Measurements from ENCODE around the gene COX17. TPM values are rescaled to one million over a fixed set of nuclear protein-coding genes. Genes with fewer than 3 reads are reported as not detected.

Gene COX17
- total RNA-seq, 2 donors from 2014 or later, result 54.1 to 73.7 TPM

DNA sequence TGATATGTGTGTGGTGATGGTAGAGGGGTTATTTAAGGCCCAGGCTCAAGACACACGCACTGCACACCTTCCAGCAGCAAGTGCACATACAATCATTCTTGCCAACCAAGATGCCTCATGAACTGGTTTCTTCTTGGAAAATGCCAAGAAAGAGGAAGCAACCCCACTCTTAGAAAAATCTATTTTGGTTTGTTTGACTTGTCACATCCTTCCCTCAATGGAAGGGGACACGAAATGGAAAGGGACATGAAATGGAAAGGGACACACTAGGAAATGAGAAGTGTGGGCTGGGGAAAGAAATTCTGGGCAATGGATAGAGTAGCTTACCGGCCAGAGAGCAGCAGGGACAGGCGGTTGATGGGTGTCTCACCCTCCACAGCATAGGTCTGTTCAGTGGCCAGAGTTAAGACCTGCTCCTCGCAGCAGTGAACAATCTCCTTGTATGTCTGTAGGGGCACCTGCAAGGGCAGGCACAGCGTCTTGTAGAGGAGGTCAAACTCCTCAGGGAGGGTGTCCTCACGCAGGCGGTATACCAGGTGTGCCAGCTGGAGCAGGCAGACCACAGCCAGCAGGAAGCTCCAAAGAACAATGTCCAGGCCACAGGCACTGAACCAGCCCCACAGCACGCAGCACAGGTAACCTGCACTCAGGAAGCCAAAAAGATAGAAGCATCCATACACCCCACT lies 17.5 kb downstream of the COX17 start:
- H3K4me3 Mint-ChIP-seq, result no peak overlapping the region
- Histone ChIP-seq H3K36me3 (ENCODE audit: control insufficient read depth, insufficient read depth, low read length) (no peaks in the 10 kb centered on the region), H3K4me3 (ENCODE audit: low read length) (no peak overlapping the region)

DNA sequence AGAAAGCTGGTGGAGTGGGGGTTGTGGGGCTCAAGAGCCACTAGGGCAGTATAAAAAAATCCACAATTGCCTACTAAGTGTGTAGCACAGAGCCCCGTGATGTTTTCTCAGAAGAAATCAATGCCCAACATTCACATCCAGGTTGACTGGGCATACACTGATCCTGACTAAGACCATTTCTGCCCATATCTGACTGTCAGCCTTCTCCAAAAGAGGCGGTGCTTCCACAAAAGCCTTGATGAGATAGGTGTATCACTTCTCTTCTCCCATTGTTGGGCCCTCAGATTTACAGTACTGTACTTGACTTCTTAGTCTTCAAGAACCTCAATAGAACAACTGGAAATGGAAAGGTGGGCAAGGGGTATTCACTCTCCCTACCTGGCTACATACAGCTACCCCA lies 18.2 kb downstream of the COX17 start:
- no peaks in the 10 kb centered on the region for H3K27me3 Mint-ChIP-seq (ENCODE audit: insufficient read depth)
- WGBS, 2 experiments (ENCODE audit: insufficient coverage in 1 of 2, insufficient read length in 1 of 2), result 91 to 95% methylated on average over 2 of the region's 2 CpGs
- no peaks in the 10 kb centered on the region for H3K36me3 Mint-ChIP-seq (ENCODE audit: low read depth)
- H3K9ac ChIP-seq (ENCODE audit: extremely low read depth, low read length, poor library complexity, severe bottlenecking), result no peak overlapping the region
- H3K4me3 ChIP-seq (ENCODE audit: low read length), result no peak overlapping the region
- no peaks in the 10 kb centered on the region for H3K4me1 ChIP-seq (ENCODE audit: control insufficient read depth, insufficient read depth, low read length)
- no peaks in the 10 kb centered on the region for H3K27me3 ChIP-seq (ENCODE audit: control insufficient read depth, insufficient read depth, low read length, poor library complexity, severe bottlenecking)
- H3K27ac Mint-ChIP-seq, result no peak overlapping the region
- peaks cover 5% of the 10 kb centered on the region for H3K4me1 Mint-ChIP-seq
- H3K36me3 ChIP-seq (ENCODE audit: control insufficient read depth, insufficient read depth, low read length), result no peaks in the 10 kb centered on the region
- no peaks in the 10 kb centered on the region for H3K9me3 ChIP-seq (ENCODE audit: control insufficient read depth, low read length)
- no peaks in the 10 kb centered on the region for H3K9me3 Mint-ChIP-seq
- TF ChIP-seq, protein P1, sequence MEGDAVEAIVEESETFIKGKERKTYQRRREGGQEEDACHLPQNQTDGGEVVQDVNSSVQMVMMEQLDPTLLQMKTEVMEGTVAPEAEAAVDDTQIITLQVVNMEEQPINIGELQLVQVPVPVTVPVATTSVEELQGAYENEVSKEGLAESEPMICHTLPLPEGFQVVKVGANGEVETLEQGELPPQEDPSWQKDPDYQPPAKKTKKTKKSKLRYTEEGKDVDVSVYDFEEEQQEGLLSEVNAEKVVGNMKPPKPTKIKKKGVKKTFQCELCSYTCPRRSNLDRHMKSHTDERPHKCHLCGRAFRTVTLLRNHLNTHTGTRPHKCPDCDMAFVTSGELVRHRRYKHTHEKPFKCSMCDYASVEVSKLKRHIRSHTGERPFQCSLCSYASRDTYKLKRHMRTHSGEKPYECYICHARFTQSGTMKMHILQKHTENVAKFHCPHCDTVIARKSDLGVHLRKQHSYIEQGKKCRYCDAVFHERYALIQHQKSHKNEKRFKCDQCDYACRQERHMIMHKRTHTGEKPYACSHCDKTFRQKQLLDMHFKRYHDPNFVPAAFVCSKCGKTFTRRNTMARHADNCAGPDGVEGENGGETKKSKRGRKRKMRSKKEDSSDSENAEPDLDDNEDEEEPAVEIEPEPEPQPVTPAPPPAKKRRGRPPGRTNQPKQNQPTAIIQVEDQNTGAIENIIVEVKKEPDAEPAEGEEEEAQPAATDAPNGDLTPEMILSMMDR (conservative IDR thresholded peaks at IDR 0.05), result no peak
- H3K27ac ChIP-seq (ENCODE audit: low read depth, low read length), result no peak overlapping the region
- DNase-seq, result no peak
- no peak overlapping the region for H3K4me3 Mint-ChIP-seq

More for the DNA sequence above, 17.5 kb downstream of the COX17 start:
- Mint-ChIP-seq H3K9me3 (no peaks in the 10 kb centered on the region), H3K27me3 (ENCODE audit: insufficient read depth) (no peaks in the 10 kb centered on the region), H3K36me3 (ENCODE audit: low read depth) (no peaks in the 10 kb centered on the region), H3K27ac (no peak overlapping the region), H3K4me1 (peaks cover 5% of the 10 kb centered on the region)
- Histone ChIP-seq H3K27me3 (ENCODE audit: control insufficient read depth, insufficient read depth, low read length, poor library complexity, severe bottlenecking) (no peaks in the 10 kb centered on the region), H3K9ac (ENCODE audit: extremely low read depth, low read length, poor library complexity, severe bottlenecking) (no peak overlapping the region), H3K27ac (ENCODE audit: low read depth, low read length) (no peak overlapping the region), H3K9me3 (ENCODE audit: control insufficient read depth, low read length) (no peaks in the 10 kb centered on the region), H3K4me1 (ENCODE audit: control insufficient read depth, insufficient read depth, low read length) (no peaks in the 10 kb centered on the region)
- TF ChIP-seq, protein P1 (conservative IDR thresholded peaks at IDR 0.05), result no peak
- 82 to 90% methylated on average over 4 to 9 of the region's 9 CpGs for WGBS, 2 experiments (ENCODE audit: insufficient coverage in 1 of 2, insufficient read length in 1 of 2)
- DNase-seq, result no peak

DNA sequence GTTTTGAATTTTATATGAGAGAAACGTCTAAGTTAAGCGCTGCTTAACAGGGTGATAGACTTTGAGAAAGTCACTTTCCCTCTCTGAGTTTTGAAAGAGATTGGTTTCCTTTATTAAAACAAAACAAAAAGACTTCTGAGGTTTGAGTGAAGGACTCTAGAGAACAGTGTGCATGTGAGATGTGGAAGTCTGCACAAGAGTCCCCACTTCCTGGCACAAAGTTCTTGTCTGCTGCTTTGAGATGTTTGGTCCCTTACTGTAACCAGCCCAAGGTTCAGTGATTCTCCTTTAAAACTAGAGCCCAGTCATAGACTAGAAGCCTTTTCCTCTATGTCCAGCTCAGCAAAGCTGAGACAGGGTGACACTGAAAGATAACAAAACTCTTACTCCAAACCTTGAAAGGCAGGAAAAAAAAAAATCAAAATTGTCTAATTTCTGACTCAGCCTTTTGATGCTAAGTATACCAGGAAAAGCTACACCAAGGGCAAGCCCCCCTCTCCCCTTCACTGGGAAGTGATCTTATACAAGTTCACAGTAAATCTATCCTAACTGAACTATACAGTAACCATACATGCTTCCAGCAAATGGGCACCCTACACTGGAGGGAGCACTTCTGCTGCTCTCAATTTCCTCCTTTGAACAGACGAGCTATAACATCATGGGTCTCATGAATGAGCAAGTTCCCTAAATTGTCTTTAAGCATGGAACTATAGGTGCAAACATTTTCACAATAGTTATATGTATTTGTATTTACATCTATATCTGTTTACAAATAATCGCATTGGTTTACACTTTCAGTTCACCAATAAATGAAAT lies 19.1 kb downstream of the COX17 start:
- 71 to 93% methylated on average over 3 to 4 of the region's 4 CpGs for WGBS, 2 experiments (ENCODE audit: insufficient coverage in 1 of 2, insufficient read length in 1 of 2)

More for the DNA sequence above, 19.1 kb downstream of the COX17 start:
- Histone ChIP-seq H3K4me3 (ENCODE audit: low read length) (no peak overlapping the region), H3K27ac (ENCODE audit: low read depth, low read length) (no peak overlapping the region), H3K9me3 (ENCODE audit: control insufficient read depth, low read length) (no peaks in the 10 kb centered on the region), H3K27me3 (ENCODE audit: control insufficient read depth, insufficient read depth, low read length, poor library complexity, severe bottlenecking) (no peaks in the 10 kb centered on the region), H3K4me1 (ENCODE audit: control insufficient read depth, insufficient read depth, low read length) (no peaks in the 10 kb centered on the region), H3K9ac (ENCODE audit: extremely low read depth, low read length, poor library complexity, severe bottlenecking) (no peak overlapping the region), H3K36me3 (ENCODE audit: control insufficient read depth, insufficient read depth, low read length) (no peaks in the 10 kb centered on the region)
- Mint-ChIP-seq H3K27me3 (ENCODE audit: insufficient read depth) (no peaks in the 10 kb centered on the region), H3K4me1 (peaks cover 5% of the 10 kb centered on the region), H3K4me3 (no peak overlapping the region), H3K36me3 (ENCODE audit: low read depth) (no peaks in the 10 kb centered on the region), H3K27ac (no peak overlapping the region), H3K9me3 (no peaks in the 10 kb centered on the region)
- no peak for DNase-seq
- TF ChIP-seq, protein P1 (conservative IDR thresholded peaks at IDR 0.05), result no peak

All from endodermal cell (in vitro differentiated cells).